Prostate gland (tissue), 2 donors: ENCODE data around the gene TMEM18.

Experiments used
- POLR2A ChIP-seq: fragments of 450-650 bp; IDR thresholded peaks from one replicate; pipeline ENCODE4 v1.6.1; 2016; ENCODE audit warnings: antibody characterized with exemption, mild to moderate bottlenecking
- TF ChIP-seq, protein P1 (sequence below), 4 experiments: fragments of 200-600 bp in 2 of 4; fragments of 450-650 bp in 2 of 4; sonication (generic) in 2 of 4; IDR thresholded peaks; 1 replicate in 3 of 4; 2 replicates in 1 of 4; pipeline ENCODE4 v1.5.1; 2016 to 2019; ENCODE audit warnings: antibody characterized with exemption in 4 of 4, mild to moderate bottlenecking in 2 of 4, moderate library complexity in 2 of 4

GRCh38 chr2:709138-709765, 32.0 kb upstream of the TMEM18 start:
- no peak for TF ChIP-seq POLR2A
- TF ChIP-seq, protein P1, sequence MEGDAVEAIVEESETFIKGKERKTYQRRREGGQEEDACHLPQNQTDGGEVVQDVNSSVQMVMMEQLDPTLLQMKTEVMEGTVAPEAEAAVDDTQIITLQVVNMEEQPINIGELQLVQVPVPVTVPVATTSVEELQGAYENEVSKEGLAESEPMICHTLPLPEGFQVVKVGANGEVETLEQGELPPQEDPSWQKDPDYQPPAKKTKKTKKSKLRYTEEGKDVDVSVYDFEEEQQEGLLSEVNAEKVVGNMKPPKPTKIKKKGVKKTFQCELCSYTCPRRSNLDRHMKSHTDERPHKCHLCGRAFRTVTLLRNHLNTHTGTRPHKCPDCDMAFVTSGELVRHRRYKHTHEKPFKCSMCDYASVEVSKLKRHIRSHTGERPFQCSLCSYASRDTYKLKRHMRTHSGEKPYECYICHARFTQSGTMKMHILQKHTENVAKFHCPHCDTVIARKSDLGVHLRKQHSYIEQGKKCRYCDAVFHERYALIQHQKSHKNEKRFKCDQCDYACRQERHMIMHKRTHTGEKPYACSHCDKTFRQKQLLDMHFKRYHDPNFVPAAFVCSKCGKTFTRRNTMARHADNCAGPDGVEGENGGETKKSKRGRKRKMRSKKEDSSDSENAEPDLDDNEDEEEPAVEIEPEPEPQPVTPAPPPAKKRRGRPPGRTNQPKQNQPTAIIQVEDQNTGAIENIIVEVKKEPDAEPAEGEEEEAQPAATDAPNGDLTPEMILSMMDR (IDR thresholded peaks at IDR 0.05): no peak
